Measurements from ENCODE around the gene PTGES3L.
A peak's percentile ranks its signal among the peaks of the same experiment; 100 is the strongest.
"Not testable (repeated sequence)": the region's sequence is repeated elsewhere in the genome, so short reads cannot be mapped to it uniquely, and the experiment has no call there.

The PTGES3L gene

DNA sequence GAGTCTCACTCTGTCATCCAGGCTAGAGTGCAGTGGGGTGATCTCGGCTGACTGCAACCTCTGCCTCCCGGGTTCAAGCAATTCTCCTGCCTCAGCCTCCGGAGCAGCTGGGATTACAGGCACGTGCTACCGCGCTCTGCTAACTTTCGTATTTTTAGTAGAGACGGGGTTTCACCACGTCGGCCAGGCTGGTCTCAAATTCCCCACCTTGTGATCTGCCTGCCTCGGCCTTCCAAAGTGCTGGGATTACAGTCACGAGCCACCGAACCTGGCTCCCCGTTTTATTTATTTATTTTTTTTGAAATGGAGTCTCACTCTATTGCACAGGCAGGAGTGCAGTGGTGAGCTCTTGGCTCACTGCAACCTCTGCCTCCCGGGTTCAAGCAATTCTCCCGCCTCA is 4.2 kb downstream of the PTGES3L start:
- not testable (repeated sequence) for H3K27ac ChIP-seq (ENCODE audit: low read depth, low read length); H3K27me3 ChIP-seq (ENCODE audit: control insufficient read depth in 1 of 2, insufficient read depth in 2 of 2, low read length in 2 of 2); H3K9me3 ChIP-seq (ENCODE audit: control insufficient read depth in 1 of 2, low read length in 2 of 2); H3K9ac ChIP-seq (ENCODE audit: low read depth in 1 of 2, low read length in 2 of 2); H3K4me3 ChIP-seq (ENCODE audit: low read depth in 1 of 2, low read length in 2 of 2); H3K36me3 ChIP-seq (ENCODE audit: control insufficient read depth in 1 of 2, insufficient read depth in 2 of 2, low read length in 2 of 2)
- H3K4me1 ChIP-seq (ENCODE audit: control insufficient read depth in 1 of 2, insufficient read depth in 2 of 2, low read length in 2 of 2) = peaks cover 12 to 13% of the 10 kb centered on the region in 2 donors

DNA sequence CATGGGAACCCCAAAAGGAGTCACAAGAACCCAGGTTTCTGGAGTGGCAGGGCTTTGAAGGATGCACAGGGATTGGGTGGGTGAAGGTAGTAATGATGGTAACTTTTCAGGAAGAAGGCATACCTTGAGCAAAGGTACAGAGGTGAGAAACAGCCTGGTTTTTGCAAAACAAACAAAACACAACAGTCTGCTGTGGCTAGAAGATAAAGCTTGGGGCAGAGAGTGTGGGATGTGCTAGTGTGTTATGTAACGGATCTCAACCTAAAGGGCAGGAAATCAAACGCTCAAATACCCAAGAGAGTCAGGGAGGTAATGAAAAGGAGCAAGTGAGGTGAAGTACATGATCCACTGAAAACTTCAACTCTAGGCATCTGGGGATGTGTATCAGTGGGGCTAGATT is 4.6 kb downstream of the PTGES3L start:
- Histone ChIP-seq H3K4me3 (ENCODE audit: low read depth in 1 of 2, low read length in 2 of 2) (no peak overlapping the region), H3K27me3 (ENCODE audit: control insufficient read depth in 1 of 2, insufficient read depth in 2 of 2, low read length in 2 of 2) (no peaks in the 10 kb centered on the region), H3K9me3 (ENCODE audit: control insufficient read depth in 1 of 2, low read length in 2 of 2) (no peaks in the 10 kb centered on the region), H3K36me3 (ENCODE audit: control insufficient read depth in 1 of 2, insufficient read depth in 2 of 2, low read length in 2 of 2) (no peaks in the 10 kb centered on the region), H3K27ac (ENCODE audit: low read depth, low read length) (no peak overlapping the region), H3K4me1 (ENCODE audit: control insufficient read depth in 1 of 2, insufficient read depth in 2 of 2, low read length in 2 of 2) (peaks cover 12 to 13% of the 10 kb centered on the region in 2 donors), H3K9ac (ENCODE audit: low read depth in 1 of 2, low read length in 2 of 2) (no peak overlapping the region)

GRCh38 chr17:42973323-42973722 is 6.6 kb downstream of the PTGES3L start:
- H3K27ac ChIP-seq (ENCODE audit: low read depth, low read length); H3K4me1 ChIP-seq (ENCODE audit: control insufficient read depth in 1 of 2, insufficient read depth in 2 of 2, low read length in 2 of 2); H3K9ac ChIP-seq (ENCODE audit: low read depth in 1 of 2, low read length in 2 of 2); H3K36me3 ChIP-seq (ENCODE audit: control insufficient read depth in 1 of 2, insufficient read depth in 2 of 2, low read length in 2 of 2); H3K27me3 ChIP-seq (ENCODE audit: control insufficient read depth in 1 of 2, insufficient read depth in 2 of 2, low read length in 2 of 2); H3K4me3 ChIP-seq (ENCODE audit: low read depth in 1 of 2, low read length in 2 of 2); H3K9me3 ChIP-seq (ENCODE audit: control insufficient read depth in 1 of 2, low read length in 2 of 2): not testable (repeated sequence)

DNA sequence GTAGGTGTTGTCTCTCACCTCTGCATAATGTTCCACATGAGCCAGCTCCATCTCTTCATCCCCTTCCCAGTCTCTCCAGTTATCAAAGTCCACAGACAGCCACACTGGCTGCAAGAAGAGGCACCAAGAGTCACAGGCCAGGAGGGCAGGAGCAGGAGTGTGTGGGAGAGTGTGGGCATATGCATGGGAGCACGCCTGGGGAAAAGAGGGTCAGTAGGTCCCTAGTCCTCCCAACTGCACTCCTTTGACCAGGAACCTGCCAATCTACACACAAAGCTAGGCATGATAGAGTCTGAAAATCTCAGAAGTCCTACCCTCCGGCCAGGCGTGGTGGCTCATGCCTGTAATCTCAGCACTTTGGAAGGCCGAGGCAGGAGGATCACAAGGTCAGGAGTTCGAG is 8.3 kb downstream of the PTGES3L start:
- no peaks in the 10 kb centered on the region for H3K4me1 ChIP-seq (ENCODE audit: control insufficient read depth in 1 of 2, insufficient read depth in 2 of 2, low read length in 2 of 2)
- no peak overlapping the region for H3K27ac ChIP-seq (ENCODE audit: low read depth, low read length)
- no peak overlapping the region for H3K9ac ChIP-seq (ENCODE audit: low read depth in 1 of 2, low read length in 2 of 2)
- no peak overlapping the region for H3K4me3 ChIP-seq (ENCODE audit: low read depth in 1 of 2, low read length in 2 of 2)
- H3K9me3 ChIP-seq (ENCODE audit: control insufficient read depth in 1 of 2, low read length in 2 of 2) = no peaks in the 10 kb centered on the region
- H3K36me3 ChIP-seq (ENCODE audit: control insufficient read depth in 1 of 2, insufficient read depth in 2 of 2, low read length in 2 of 2) = no peaks in the 10 kb centered on the region
- no peaks in the 10 kb centered on the region for H3K27me3 ChIP-seq (ENCODE audit: control insufficient read depth in 1 of 2, insufficient read depth in 2 of 2, low read length in 2 of 2)

GRCh38 chr17:42969001-42969581 is 10.8 kb downstream of the PTGES3L start:
- no peaks in the 10 kb centered on the region for H3K9me3 ChIP-seq (ENCODE audit: control insufficient read depth in 1 of 2, low read length in 2 of 2)

DNA sequence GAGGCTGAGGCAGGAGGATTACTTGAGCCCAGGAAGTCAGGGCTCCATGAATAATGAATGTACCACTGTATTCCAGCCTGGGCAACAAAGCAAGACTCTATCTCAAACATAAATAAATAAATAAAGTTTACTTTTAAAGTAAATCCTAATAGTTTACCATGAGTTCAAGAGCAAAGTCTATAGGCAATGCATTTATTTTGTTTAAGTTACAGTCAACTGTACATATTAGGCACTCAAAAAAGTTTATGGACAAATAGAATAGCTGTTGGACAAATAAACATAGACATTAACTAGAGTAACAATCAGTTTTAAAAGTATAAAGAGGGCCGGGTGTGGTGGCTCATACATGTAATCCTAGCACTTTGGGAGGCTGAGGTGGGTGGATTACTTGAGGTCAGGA is 12.0 kb downstream of the PTGES3L start:
- no peaks in the 10 kb centered on the region for H3K9me3 ChIP-seq (ENCODE audit: control insufficient read depth in 1 of 2, low read length in 2 of 2)
- H3K9ac ChIP-seq (ENCODE audit: low read depth in 1 of 2, low read length in 2 of 2) = no peak overlapping the region
- no peaks in the 10 kb centered on the region for H3K27me3 ChIP-seq (ENCODE audit: control insufficient read depth in 1 of 2, insufficient read depth in 2 of 2, low read length in 2 of 2)
- H3K27ac ChIP-seq (ENCODE audit: low read depth, low read length) = no peak overlapping the region
- peaks cover 7 to 9% of the 10 kb centered on the region in 2 donors for H3K4me1 ChIP-seq (ENCODE audit: control insufficient read depth in 1 of 2, insufficient read depth in 2 of 2, low read length in 2 of 2)
- H3K4me3 ChIP-seq (ENCODE audit: low read depth in 1 of 2, low read length in 2 of 2) = no peak overlapping the region
- no peaks in the 10 kb centered on the region for H3K36me3 ChIP-seq (ENCODE audit: control insufficient read depth in 1 of 2, insufficient read depth in 2 of 2, low read length in 2 of 2)

More at GRCh38 chr17:42969001-42969581, 10.8 kb downstream of the PTGES3L start:
- no peak overlapping the region for H3K9ac ChIP-seq (ENCODE audit: low read depth in 1 of 2, low read length in 2 of 2)
- H3K4me3 ChIP-seq (ENCODE audit: low read depth in 1 of 2, low read length in 2 of 2) = no peak overlapping the region
- H3K27ac ChIP-seq (ENCODE audit: low read depth, low read length) = no peak overlapping the region
- H3K27me3 ChIP-seq (ENCODE audit: control insufficient read depth in 1 of 2, insufficient read depth in 2 of 2, low read length in 2 of 2) = no peaks in the 10 kb centered on the region
- H3K36me3 ChIP-seq (ENCODE audit: control insufficient read depth in 1 of 2, insufficient read depth in 2 of 2, low read length in 2 of 2) = no peaks in the 10 kb centered on the region
- H3K4me1 ChIP-seq (ENCODE audit: control insufficient read depth in 1 of 2, insufficient read depth in 2 of 2, low read length in 2 of 2) = peaks cover 0 to under 1% of the 10 kb centered on the region in 2 donors

- Histone ChIP-seq H3K9me3 (ENCODE audit: control insufficient read depth in 1 of 2, low read length in 2 of 2) (no peaks in the 10 kb centered on the region), H3K4me1 (ENCODE audit: control insufficient read depth in 1 of 2, insufficient read depth in 2 of 2, low read length in 2 of 2) (peaks cover 7 to 9% of the 10 kb centered on the region in 2 donors), H3K27me3 (ENCODE audit: control insufficient read depth in 1 of 2, insufficient read depth in 2 of 2, low read length in 2 of 2) (no peaks in the 10 kb centered on the region), H3K36me3 (ENCODE audit: control insufficient read depth in 1 of 2, insufficient read depth in 2 of 2, low read length in 2 of 2) (peaks cover 9 to 28% of the 10 kb centered on the region in 2 donors), H3K4me3 (ENCODE audit: low read depth in 1 of 2, low read length in 2 of 2) (peak within 1 kb of the TSS; percentile 90 to 95), H3K9ac (ENCODE audit: low read depth in 1 of 2, low read length in 2 of 2) (peak within 1 kb of the TSS; percentile 81 to 84), H3K27ac (ENCODE audit: low read depth, low read length) (peak within 1 kb of the TSS; percentile 15)
Measured at GRCh38 chr17:42964161-42964932, 15.5 kb downstream of the PTGES3L start, which contains the start of gene AARSD1. Gene AARSD1, minus strand, starts transcription at chr17:42964454. Its CDS starts 14 bp downstream, at chr17:42964440.

- no peaks in the 10 kb centered on the region for H3K27me3 ChIP-seq (ENCODE audit: control insufficient read depth in 1 of 2, insufficient read depth in 2 of 2, low read length in 2 of 2)
Measured at GRCh38 chr17:42953669-42954068, 26.2 kb downstream of the PTGES3L start.

GRCh38 chr17:42950044-42950783 is 29.7 kb downstream of the PTGES3L start:
- H3K27ac ChIP-seq (ENCODE audit: low read depth, low read length) = no peak overlapping the region
- no peak overlapping the region for H3K9ac ChIP-seq (ENCODE audit: low read depth in 1 of 2, low read length in 2 of 2)
- no peaks in the 10 kb centered on the region for H3K9me3 ChIP-seq (ENCODE audit: control insufficient read depth in 1 of 2, low read length in 2 of 2)
- H3K4me1 ChIP-seq (ENCODE audit: control insufficient read depth in 1 of 2, insufficient read depth in 2 of 2, low read length in 2 of 2) = no peaks in the 10 kb centered on the region
- no peaks in the 10 kb centered on the region for H3K27me3 ChIP-seq (ENCODE audit: control insufficient read depth in 1 of 2, insufficient read depth in 2 of 2, low read length in 2 of 2)
- peaks cover 21 to 51% of the 10 kb centered on the region in 2 donors for H3K36me3 ChIP-seq (ENCODE audit: control insufficient read depth in 1 of 2, insufficient read depth in 2 of 2, low read length in 2 of 2)
- no peak overlapping the region for H3K4me3 ChIP-seq (ENCODE audit: low read depth in 1 of 2, low read length in 2 of 2)

More at GRCh38 chr17:42953669-42954068, 26.2 kb downstream of the PTGES3L start:
- H3K27ac ChIP-seq (ENCODE audit: low read depth, low read length) = no peak overlapping the region
- H3K36me3 ChIP-seq (ENCODE audit: control insufficient read depth in 1 of 2, insufficient read depth in 2 of 2, low read length in 2 of 2) = peaks cover 29 to 75% of the 10 kb centered on the region in 2 donors
- no peaks in the 10 kb centered on the region for H3K4me1 ChIP-seq (ENCODE audit: control insufficient read depth in 1 of 2, insufficient read depth in 2 of 2, low read length in 2 of 2)
- no peaks in the 10 kb centered on the region for H3K9me3 ChIP-seq (ENCODE audit: control insufficient read depth in 1 of 2, low read length in 2 of 2)
- no peak overlapping the region for H3K9ac ChIP-seq (ENCODE audit: low read depth in 1 of 2, low read length in 2 of 2)
- no peak overlapping the region for H3K4me3 ChIP-seq (ENCODE audit: low read depth in 1 of 2, low read length in 2 of 2)

DNA sequence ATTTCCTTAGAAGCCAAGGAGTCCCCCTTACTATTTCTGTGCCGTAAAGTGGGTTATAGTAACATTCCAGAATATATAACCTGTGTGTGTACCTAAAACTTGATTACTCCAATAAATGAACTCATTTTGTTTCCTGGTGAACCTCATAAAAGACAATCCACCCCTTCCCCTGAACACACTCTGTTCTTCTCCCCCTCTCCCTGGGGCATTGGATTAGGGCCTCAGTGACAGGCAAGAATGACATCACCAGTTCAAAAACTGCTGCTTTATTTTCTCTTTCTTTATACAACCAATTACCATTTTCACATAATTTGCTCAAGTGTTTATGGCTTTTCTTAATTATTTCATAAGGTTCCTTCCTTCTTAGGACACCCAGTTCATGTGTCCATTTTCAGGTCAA is 33.1 kb downstream of the PTGES3L start:
- no peaks in the 10 kb centered on the region for H3K27me3 ChIP-seq (ENCODE audit: control insufficient read depth in 1 of 2, insufficient read depth in 2 of 2, low read length in 2 of 2)
- no peak overlapping the region for H3K27ac ChIP-seq (ENCODE audit: low read depth, low read length)
- no peaks in the 10 kb centered on the region for H3K9me3 ChIP-seq (ENCODE audit: control insufficient read depth in 1 of 2, low read length in 2 of 2)
- H3K9ac ChIP-seq (ENCODE audit: low read depth in 1 of 2, low read length in 2 of 2) = no peak overlapping the region
- H3K4me3 ChIP-seq (ENCODE audit: low read depth in 1 of 2, low read length in 2 of 2) = no peak overlapping the region
- peaks cover 10 to 22% of the 10 kb centered on the region in 2 donors for H3K36me3 ChIP-seq (ENCODE audit: control insufficient read depth in 1 of 2, insufficient read depth in 2 of 2, low read length in 2 of 2)
- no peaks in the 10 kb centered on the region for H3K4me1 ChIP-seq (ENCODE audit: control insufficient read depth in 1 of 2, insufficient read depth in 2 of 2, low read length in 2 of 2)

All from duodenal mucosa (tissue), 2 donors.